ENCODE measurements around the gene CD22. TPM values are rescaled to one million over a fixed set of nuclear protein-coding genes. Genes with fewer than 3 reads are reported as not detected.
"Not testable (repeated sequence)": the region's sequence is repeated elsewhere in the genome, so short reads cannot be mapped to it uniquely, and the experiment has no call there.

The CD22 gene
- 1 to 10 TPM; 3.5 to 4.1 TPM for total RNA-seq

DNA sequence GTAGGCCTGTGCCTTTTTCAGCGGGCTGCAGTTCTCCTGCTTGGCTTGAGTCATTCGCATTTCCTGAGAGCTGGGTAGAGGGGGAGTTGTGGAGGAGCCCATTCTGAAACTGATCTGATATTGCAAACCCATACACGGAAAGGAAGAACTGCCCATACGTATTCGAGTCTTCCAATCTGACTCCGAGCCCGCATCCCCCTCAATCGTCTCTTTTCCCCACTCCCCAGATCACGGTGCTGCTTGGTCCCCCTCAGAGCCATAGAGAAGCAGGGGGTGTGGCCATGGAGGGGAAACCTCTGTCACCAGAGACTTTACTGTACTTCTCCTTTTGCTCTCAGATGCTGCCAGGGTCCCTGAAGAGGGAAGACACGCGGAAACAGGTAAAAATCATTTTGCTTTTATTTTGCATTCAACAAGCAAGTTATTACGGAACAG, at the start of gene CD22:
Gene CD22 (plus strand): TSS at position 337 of the 435 bp plus-strand sequence. CDS start 2,854 bp downstream, outside the sequence.
- CTCF ChIA-PET: interaction anchor here (1.4 kb wide), 1 partner anchor 15 kb away, joined by 3 read pairs; no protein-coding TSS in a partner anchor
- H3K4me1 Mint-ChIP-seq: peaks cover 19% of the 10 kb centered on the region
- H3K9me3 Mint-ChIP-seq (ENCODE audit: low read depth): no peaks in the 10 kb centered on the region
- H3K4me3 Mint-ChIP-seq: no peak within 1 kb of the TSS
- peak within 1 kb of the TSS; percentile 9 for H3K27ac Mint-ChIP-seq
- H3K27me3 Mint-ChIP-seq: peaks cover 3% of the 10 kb centered on the region
- H3K36me3 Mint-ChIP-seq (ENCODE audit: low read depth): no peaks in the 10 kb centered on the region
- intact Hi-C loops (cut with DNase I, micrococcal nuclease): no loop called here
- DNase-seq (no peak), ATAC-seq (peak; percentile 36)
- POLR2A ChIA-PET: no interaction called here

DNA sequence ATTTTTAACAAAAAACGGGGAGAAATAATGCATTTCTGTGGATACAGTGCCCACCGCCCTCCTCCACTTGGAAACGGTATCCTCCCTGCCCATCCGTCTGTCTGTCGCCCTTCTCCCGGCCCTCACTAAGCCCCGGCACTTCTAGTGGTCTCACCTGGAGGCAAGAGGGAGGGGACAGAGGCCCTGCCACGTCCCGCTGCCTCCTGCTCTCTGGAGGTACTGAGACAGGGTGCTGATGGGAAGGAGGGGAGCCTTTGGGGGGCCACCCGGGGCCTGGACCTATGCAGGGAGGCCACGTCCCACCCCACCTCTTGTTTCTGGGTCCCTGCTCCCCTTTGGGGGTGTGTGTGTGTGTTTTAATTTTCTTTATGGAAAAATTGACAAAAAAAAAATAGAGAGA, 49.6 kb upstream of the CD22 start:
- Mint-ChIP-seq H3K27ac (no peak overlapping the region), H3K27me3 (peaks cover 18% of the 10 kb centered on the region), H3K9me3 (ENCODE audit: low read depth) (no peaks in the 10 kb centered on the region), H3K36me3 (ENCODE audit: low read depth) (peaks cover 16% of the 10 kb centered on the region), H3K4me1 (peaks cover 4% of the 10 kb centered on the region), H3K4me3 (no peak overlapping the region)
- intact Hi-C loops (cut with DNase I, micrococcal nuclease): no loop called here
- ChIA-PET CTCF (no interaction called here), POLR2A (no interaction called here)
- no peak for DNase-seq
- no peak for ATAC-seq

DNA sequence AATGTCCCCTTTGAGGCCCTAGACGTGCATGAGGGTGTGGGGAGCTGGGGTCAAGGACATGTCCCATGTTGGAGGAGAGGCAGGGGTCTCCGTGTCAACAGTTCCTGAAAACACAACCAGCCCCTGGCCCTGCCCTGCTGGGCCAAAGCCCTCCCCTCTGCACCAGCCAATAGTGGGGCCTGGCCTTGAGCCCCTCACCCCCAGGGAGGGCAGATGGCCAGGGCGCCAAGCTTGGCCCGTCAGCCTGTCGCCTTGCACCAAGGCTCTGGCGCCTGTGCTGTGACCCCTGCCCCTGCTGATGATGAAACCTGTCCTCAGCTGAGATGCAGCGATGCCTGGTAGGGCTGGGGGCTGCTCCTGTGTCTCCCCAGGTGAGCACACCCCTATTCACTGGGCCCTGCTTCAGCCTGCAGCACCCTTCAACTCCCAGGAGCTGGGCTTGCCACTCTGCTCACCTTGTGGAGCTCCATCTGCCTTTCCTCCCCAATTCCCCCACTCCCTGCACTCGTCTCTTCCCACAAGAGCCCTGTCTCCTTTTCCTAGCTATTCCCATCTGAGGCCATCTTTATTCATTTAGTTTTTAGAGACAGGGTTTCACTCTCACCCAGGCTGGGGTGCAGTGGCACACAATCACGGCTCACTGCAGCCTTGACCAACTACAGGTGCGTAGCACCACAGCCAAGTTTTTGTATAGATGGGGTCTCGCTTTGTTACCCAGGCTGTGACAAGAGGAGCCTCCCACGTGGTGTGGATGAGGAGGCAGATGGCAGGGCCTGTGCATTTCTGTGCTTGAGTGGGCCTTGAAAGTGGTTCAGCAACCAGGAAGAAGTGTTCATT, 48.8 kb upstream of the CD22 start:
- Mint-ChIP-seq H3K4me3 (no peak overlapping the region), H3K36me3 (ENCODE audit: low read depth) (peaks cover 11% of the 10 kb centered on the region), H3K27ac (no peak overlapping the region), H3K9me3 (ENCODE audit: low read depth) (no peaks in the 10 kb centered on the region), H3K4me1 (peaks cover 4% of the 10 kb centered on the region), H3K27me3 (peaks cover 20% of the 10 kb centered on the region)
- CTCF ChIA-PET: interaction anchor here (0.6 to 0.7 kb wide), 2 partner anchors 124 to 230 kb away, joined by 3 read pairs; no protein-coding TSS in a partner anchor
- DNase-seq (no peak), ATAC-seq (no peak)
- POLR2A ChIA-PET: interaction anchor here (0.7 to 1.6 kb wide), 2 partner anchors 14 to 16 kb away, joined by 3 to 4 read pairs; no protein-coding TSS in a partner anchor
- intact Hi-C loops (cut with DNase I, micrococcal nuclease): no loop called here

DNA sequence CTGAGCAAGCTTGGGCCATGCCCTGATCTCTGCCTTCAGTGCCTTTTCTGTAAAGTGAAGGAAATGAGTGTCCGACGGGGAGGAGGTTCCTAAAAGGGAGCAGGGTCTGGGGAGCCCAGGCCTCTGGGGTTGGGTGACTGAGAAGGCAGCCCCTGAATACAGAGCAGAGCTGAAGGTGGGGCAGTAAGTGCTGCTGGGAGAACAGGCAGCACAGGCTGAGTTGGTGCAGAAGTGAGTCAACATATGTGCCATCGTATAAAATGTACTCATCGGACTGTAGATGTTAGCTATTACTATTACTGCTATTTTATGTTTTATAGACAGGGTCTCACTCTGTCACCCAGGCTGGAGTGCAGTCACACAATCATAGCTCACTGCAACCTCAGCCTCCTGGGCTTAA, 47.7 kb upstream of the CD22 start:
- Mint-ChIP-seq H3K36me3 (ENCODE audit: low read depth) (peaks cover 5% of the 10 kb centered on the region), H3K4me1 (peaks cover 4% of the 10 kb centered on the region), H3K27ac (no peak overlapping the region), H3K4me3 (no peak overlapping the region), H3K27me3 (peaks cover 22% of the 10 kb centered on the region), H3K9me3 (ENCODE audit: low read depth) (no peaks in the 10 kb centered on the region)
- ATAC-seq: peak; percentile 51
- no peak for DNase-seq
- POLR2A ChIA-PET: interaction anchor here (1.6 kb wide), 1 partner anchor 17 kb away, joined by 4 read pairs; no protein-coding TSS in a partner anchor
- intact Hi-C loops (cut with DNase I, micrococcal nuclease): no loop called here
- CTCF ChIA-PET: interaction anchor here (1.1 kb wide), 1 partner anchor 18 kb away, joined by 3 read pairs; no protein-coding TSS in a partner anchor

DNA sequence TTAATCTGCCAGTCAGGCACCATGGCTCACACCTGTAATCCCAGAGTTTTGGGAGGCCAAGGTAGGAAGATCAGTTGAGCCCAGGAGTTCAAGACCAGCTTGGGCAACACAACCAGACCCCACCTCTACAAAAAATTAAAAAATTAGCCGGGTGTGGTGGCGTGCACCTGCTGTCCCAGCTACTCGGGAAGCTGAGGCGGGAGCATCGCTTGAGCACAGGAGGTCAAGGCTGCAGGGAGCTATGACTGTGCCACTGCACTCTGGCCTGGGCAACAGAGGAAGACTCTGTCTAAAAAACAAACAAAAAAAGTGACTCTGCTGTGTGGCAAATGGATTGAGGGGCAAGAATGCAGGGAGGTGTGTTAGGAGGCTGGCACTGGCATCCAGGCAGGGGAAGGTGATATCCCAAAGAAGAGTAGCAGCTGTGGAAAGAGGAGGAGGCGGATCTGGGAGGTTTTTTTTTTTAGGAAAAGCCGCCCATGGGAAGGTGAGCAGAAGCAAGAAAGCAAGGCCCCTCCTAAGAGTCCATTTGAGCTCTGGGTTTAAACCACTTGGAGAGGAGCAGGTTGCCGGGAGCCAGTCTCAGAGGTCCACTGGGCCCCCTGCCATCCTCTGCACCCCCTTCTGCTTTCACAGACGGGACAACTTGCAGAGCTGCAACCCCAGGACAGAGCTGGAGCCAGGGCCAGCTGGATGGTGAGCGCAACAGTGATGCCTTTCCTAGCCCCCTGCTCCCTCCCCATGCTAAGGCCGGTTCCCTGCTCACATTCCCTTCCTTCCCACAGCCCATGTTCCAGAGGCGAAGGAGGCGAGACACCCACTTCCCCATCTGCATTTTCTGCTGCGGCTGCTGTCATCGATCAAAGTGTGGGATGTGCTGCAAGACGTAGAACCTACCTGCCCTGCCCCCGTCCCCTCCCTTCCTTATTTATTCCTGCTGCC, 44.6 kb upstream of the CD22 start:
- CTCF ChIA-PET: interaction anchor here (0.5 to 0.6 kb wide), 3 partner anchors 11 to 374 kb away, joined by 3 read pairs; no protein-coding TSS in a partner anchor
- Mint-ChIP-seq H3K27me3 (peaks cover 22% of the 10 kb centered on the region), H3K9me3 (ENCODE audit: low read depth) (no peaks in the 10 kb centered on the region), H3K36me3 (ENCODE audit: low read depth) (no peaks in the 10 kb centered on the region), H3K4me1 (peaks cover 4% of the 10 kb centered on the region), H3K4me3 (no peak overlapping the region), H3K27ac (no peak overlapping the region)
- DNase-seq: no peak
- intact Hi-C loops (cut with DNase I, micrococcal nuclease): no loop called here
- POLR2A ChIA-PET: no interaction called here
- no peak for ATAC-seq

DNA sequence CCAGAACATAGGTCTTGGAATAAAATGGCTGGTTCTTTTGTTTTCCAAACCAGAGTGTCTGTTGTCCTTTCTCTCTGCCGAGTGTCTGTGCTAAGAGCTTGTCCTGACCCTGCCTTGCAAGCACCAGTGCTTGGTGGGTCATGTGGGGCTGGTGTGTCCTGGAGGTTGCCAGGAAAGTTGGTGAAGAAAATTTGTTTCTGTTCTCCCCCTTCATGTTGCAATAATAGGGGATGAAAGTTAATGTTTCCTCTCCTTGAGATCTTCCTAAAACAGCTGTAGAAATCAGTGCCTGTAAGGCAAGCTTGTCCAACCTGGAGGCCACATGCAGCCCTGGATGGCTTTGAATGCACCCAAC, 43.9 kb upstream of the CD22 start:
- ATAC-seq (no peak), DNase-seq (no peak)
- intact Hi-C loops (cut with DNase I, micrococcal nuclease): no loop called here
- H3K4me1 Mint-ChIP-seq: peaks cover 4% of the 10 kb centered on the region
- H3K9me3 Mint-ChIP-seq (ENCODE audit: low read depth): no peaks in the 10 kb centered on the region
- no peak overlapping the region for H3K4me3 Mint-ChIP-seq
- H3K27ac Mint-ChIP-seq: no peak overlapping the region
- ChIA-PET CTCF (no interaction called here), POLR2A (interaction anchor here (0.7 to 1.6 kb wide), 2 partner anchors 21 to 26 kb away, joined by 3 to 12 read pairs; no protein-coding TSS in a partner anchor)
- no peaks in the 10 kb centered on the region for H3K36me3 Mint-ChIP-seq (ENCODE audit: low read depth)
- peaks cover 22% of the 10 kb centered on the region for H3K27me3 Mint-ChIP-seq

DNA sequence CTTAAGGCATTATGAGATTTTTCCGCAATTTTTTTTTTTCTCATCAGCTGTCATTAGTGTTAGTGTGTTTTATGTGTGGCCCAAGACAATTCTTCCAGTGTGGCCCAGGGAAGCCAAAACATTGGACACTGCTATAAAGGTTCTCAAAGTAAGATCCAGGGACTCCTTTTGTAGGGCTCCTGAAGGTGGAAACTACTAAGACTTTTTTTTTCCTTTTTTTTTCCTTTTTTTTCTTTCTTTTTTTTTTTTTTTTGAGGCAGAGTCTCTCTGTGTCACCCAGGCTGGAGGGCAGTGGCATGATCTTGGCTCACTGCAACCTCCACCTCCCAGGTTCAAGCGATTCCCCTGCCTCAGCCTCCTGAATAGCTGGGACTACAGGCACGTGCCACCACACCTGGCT, 43.5 kb upstream of the CD22 start:
- H3K9me3 Mint-ChIP-seq (ENCODE audit: low read depth): not testable (repeated sequence)
- H3K27me3 Mint-ChIP-seq: peaks cover 22% of the 10 kb centered on the region

DNA sequence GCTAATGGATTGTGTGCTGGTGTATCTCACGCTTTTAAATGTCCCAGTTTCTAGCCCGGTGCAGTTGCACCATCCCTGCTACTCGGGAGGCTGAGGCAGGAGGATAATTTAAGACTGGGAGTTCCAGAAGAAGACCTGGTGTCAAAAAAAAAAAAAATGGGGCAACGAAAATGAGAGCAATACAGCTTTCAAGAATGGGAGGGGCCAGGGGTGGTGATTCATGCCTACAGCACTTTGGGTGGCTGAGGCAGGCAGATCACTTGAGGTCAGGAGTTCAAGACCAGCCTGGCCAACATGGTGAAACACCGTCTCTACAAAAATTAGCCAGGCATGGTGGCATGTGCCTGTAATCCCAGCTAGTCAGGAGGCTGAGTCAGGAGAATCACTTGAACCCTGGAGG, 42.9 kb upstream of the CD22 start:
- POLR2A ChIA-PET: interaction anchor here (1.6 kb wide), 1 partner anchor 22 kb away, joined by 12 read pairs; no protein-coding TSS in a partner anchor
- ATAC-seq (peak; percentile 37), DNase-seq (peak; percentile 49)
- H3K9me3 Mint-ChIP-seq (ENCODE audit: low read depth); H3K36me3 Mint-ChIP-seq (ENCODE audit: low read depth); intact Hi-C loops (cut with DNase I, micrococcal nuclease); H3K4me1 Mint-ChIP-seq; H3K4me3 Mint-ChIP-seq; H3K27ac Mint-ChIP-seq: not testable (repeated sequence)
- H3K27me3 Mint-ChIP-seq: peaks cover 22% of the 10 kb centered on the region
- CTCF ChIA-PET: interaction anchor here (0.6 kb wide), 1 partner anchor 429 kb away, joined by 3 read pairs; no protein-coding TSS in a partner anchor

More for the DNA sequence above, 43.5 kb upstream of the CD22 start:
- DNase-seq; H3K4me1 Mint-ChIP-seq; H3K27ac Mint-ChIP-seq; H3K36me3 Mint-ChIP-seq (ENCODE audit: low read depth); intact Hi-C loops (cut with DNase I, micrococcal nuclease); ATAC-seq; H3K4me3 Mint-ChIP-seq: not testable (repeated sequence)
- POLR2A ChIA-PET: interaction anchor here (0.7 to 1.6 kb wide), 2 partner anchors 21 to 26 kb away, joined by 3 to 12 read pairs; no protein-coding TSS in a partner anchor
- CTCF ChIA-PET: interaction anchor here (0.6 kb wide), 1 partner anchor 430 kb away, joined by 3 read pairs; no protein-coding TSS in a partner anchor

DNA sequence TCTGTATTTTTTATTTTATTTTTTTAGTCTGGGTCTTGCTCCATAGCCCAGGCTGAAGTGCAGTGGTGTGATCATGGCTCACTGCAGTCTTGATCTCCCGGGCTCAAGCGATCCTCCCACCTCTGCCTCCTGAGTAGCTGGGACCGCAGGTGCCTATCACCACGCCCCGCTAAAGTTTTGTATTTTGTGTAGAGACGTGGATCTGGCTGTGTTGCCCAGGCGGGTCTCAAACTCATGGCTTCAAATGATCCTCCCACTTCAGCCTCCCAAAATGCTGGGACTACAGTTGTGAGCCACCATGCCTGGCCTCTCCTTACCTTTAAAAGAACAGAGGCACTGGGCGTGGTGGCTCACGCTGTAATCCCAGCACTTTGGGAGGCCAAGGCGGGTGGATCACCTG, 41.3 kb upstream of the CD22 start:
- no peaks in the 10 kb centered on the region for H3K9me3 Mint-ChIP-seq (ENCODE audit: low read depth)
- no peak overlapping the region for H3K27ac Mint-ChIP-seq
- H3K36me3 Mint-ChIP-seq (ENCODE audit: low read depth): no peaks in the 10 kb centered on the region
- DNase-seq: no peak
- no peak overlapping the region for H3K4me3 Mint-ChIP-seq
- no peaks in the 10 kb centered on the region for H3K4me1 Mint-ChIP-seq
- CTCF ChIA-PET: interaction anchor here (0.6 kb wide), 2 partner anchors 10 to 32 kb away, joined by 3 to 4 read pairs; no protein-coding TSS in a partner anchor
- intact Hi-C loops (cut with DNase I, micrococcal nuclease): no loop called here
- POLR2A ChIA-PET: no interaction called here
- H3K27me3 Mint-ChIP-seq: peaks cover 15% of the 10 kb centered on the region
- no peak for ATAC-seq

DNA sequence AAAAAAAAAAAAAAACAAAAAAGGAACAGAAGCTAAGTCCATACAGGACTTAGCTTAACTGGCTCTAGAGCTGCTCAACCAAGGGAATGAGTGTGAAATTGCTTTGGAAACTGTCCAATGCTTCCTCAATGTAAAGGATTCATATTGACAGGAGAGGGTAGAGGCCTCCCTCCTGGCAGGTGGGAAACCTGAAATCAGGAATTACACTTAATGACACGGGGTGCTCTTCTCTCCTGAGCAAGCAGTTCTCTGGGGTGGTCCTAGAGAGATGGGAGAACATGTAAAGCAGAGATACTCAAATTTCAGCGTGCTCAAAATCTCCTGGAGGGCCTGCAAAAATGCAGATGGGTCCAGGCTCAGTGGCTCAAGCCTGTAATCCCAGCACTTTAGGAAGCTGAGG, 40.7 kb upstream of the CD22 start:
- H3K36me3 Mint-ChIP-seq (ENCODE audit: low read depth): no peaks in the 10 kb centered on the region
- intact Hi-C loops (cut with DNase I, micrococcal nuclease): no loop called here
- H3K27ac Mint-ChIP-seq: no peak overlapping the region
- no peaks in the 10 kb centered on the region for H3K9me3 Mint-ChIP-seq (ENCODE audit: low read depth)
- ChIA-PET POLR2A (interaction anchor here (0.6 kb wide), 1 partner anchor 39 kb away, joined by 6 read pairs; no protein-coding TSS in a partner anchor), CTCF (interaction anchor here (0.6 kb wide), 1 partner anchor 32 kb away, joined by 3 read pairs; no protein-coding TSS in a partner anchor)
- H3K4me3 Mint-ChIP-seq: no peak overlapping the region
- DNase-seq (no peak), ATAC-seq (no peak)
- peaks cover 9% of the 10 kb centered on the region for H3K27me3 Mint-ChIP-seq
- no peaks in the 10 kb centered on the region for H3K4me1 Mint-ChIP-seq

DNA sequence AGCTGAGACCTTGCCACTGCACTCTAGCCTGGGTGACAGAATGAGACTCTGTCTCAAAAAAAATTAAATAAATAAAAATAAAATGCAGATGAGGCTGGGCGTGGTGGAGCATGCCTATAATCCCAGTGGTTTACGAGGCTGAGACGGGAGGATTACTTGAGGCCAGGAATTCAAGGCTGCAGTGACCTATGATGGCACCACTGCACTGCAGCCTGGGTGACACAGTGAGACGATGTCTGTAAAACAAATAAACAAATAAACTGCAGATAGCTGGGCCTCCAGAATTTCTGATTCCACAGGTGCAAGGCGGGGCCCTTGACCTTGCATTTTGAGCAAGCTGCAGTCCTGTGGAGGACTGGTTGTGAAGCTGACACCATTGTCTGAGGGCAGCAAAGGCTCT, 40.1 kb upstream of the CD22 start:
- ATAC-seq: no peak
- no peak for DNase-seq
- CTCF ChIA-PET: no interaction called here
- Mint-ChIP-seq H3K4me3 (no peak overlapping the region), H3K27ac (no peak overlapping the region), H3K9me3 (ENCODE audit: low read depth) (no peaks in the 10 kb centered on the region), H3K4me1 (no peaks in the 10 kb centered on the region), H3K36me3 (ENCODE audit: low read depth) (no peaks in the 10 kb centered on the region), H3K27me3 (peaks cover 7% of the 10 kb centered on the region)
- intact Hi-C loops (cut with DNase I, micrococcal nuclease): no loop called here
- POLR2A ChIA-PET: no interaction called here
